ENCODE measurements around the gene PROKR1. TPM values are rescaled to one million over a fixed set of nuclear protein-coding genes. Genes with fewer than 3 reads are reported as not detected.

The PROKR1 gene
- total RNA-seq, 1 experiment from 2014 or later = not detected

GRCh38 chr2:68696554-68696953, 53.2 kb downstream of the PROKR1 start:
- Histone ChIP-seq H3K4me2 (ENCODE audit: low read length) (no peak overlapping the region), H2AFZ (ENCODE audit: low read depth, low read length, poor library complexity, severe bottlenecking) (no peak overlapping the region), H3K9me3 (ENCODE audit: control insufficient read depth in 1 of 2, insufficient read depth in 1 of 2, low read depth in 1 of 2, low read length in 2 of 2) (no peaks in the 10 kb centered on the region), H3K36me3 (ENCODE audit: control insufficient read depth in 1 of 2, insufficient read depth in 2 of 2, low read length in 2 of 2) (no peaks in the 10 kb centered on the region), H4K20me1 (ENCODE audit: insufficient read depth) (no peaks in the 10 kb centered on the region), H3K9me2 (ENCODE audit: insufficient read depth) (no peaks in the 10 kb centered on the region), H3K9ac (ENCODE audit: low read length) (no peak overlapping the region), H3K27me3 (ENCODE audit: insufficient read depth, low read length) (no peaks in the 10 kb centered on the region), H3K4me3 (replicated peaks in 1 of 2; ENCODE audit: low read depth in 1 of 2, low read length in 2 of 2) (no peak overlapping the region), H3K27ac (ENCODE audit: low read depth, low read length) (no peak overlapping the region), H3K79me2 (ENCODE audit: insufficient read depth, low read length) (no peaks in the 10 kb centered on the region), H3K4me1 (ENCODE audit: control insufficient read depth in 1 of 2, insufficient read depth in 2 of 2, low read length in 2 of 2) (no peaks in the 10 kb centered on the region)
- BruUV-seq (replicated peaks) = no TSS peak
- intact Hi-C loops (cut with micrococcal nuclease) = no loop called here
- RAD21 ChIA-PET (ENCODE audit: low non-redundant PET in 1 of 2, low total read pairs in 2 of 2, uncharacterized antibody in 2 of 2, unreplicated experiment in 2 of 2) = no interaction called here
- POLR2A ChIA-PET = no interaction called here
- CTCF ChIA-PET = no interaction called here
- no peak for DNase-seq (ENCODE audit: low read depth, low spot score)
- no peak for ATAC-seq
- no peak for TF ChIP-seq ATF3 (IDR thresholded peaks at IDR 0.05)
- no peak for TF ChIP-seq JUND (IDR thresholded peaks at IDR 0.05)
- TF ChIP-seq ZBTB33 (IDR thresholded peaks at IDR 0.05; ENCODE audit: extremely low read depth, insufficient replicate concordance, low read length) = no peak
- no peak for TF ChIP-seq EZH2 (IDR thresholded peaks at IDR 0.05)
- TF ChIP-seq MAX (IDR thresholded peaks at IDR 0.05) = no peak
- no peak for TF ChIP-seq EZH2phosphoT487 (IDR thresholded peaks at IDR 0.05; ENCODE audit: borderline replicate concordance)
- TF ChIP-seq EGR1 (IDR thresholded peaks at IDR 0.05; ENCODE audit: low read depth) = no peak
- no peak for TF ChIP-seq FOSL1 (IDR thresholded peaks at IDR 0.05; ENCODE audit: low read depth)
- no peak for TF ChIP-seq REST (IDR thresholded peaks at IDR 0.05; ENCODE audit: low read depth)
- no peak for TF ChIP-seq CBX3 (IDR thresholded peaks at IDR 0.05; ENCODE audit: low read depth)

Data from HCT116 (cell line).